NCI-H1105 treated with DMSO at 0.1 percent for 48 hours (cell line): ENCODE measurements around the gene CHTF8.

Source experiments
- DNase-seq: peaks from one replicate; lab custom pipeline; 2025; lab: John Stamatoyannopoulos, UW

CHTF8 gene

DNA sequence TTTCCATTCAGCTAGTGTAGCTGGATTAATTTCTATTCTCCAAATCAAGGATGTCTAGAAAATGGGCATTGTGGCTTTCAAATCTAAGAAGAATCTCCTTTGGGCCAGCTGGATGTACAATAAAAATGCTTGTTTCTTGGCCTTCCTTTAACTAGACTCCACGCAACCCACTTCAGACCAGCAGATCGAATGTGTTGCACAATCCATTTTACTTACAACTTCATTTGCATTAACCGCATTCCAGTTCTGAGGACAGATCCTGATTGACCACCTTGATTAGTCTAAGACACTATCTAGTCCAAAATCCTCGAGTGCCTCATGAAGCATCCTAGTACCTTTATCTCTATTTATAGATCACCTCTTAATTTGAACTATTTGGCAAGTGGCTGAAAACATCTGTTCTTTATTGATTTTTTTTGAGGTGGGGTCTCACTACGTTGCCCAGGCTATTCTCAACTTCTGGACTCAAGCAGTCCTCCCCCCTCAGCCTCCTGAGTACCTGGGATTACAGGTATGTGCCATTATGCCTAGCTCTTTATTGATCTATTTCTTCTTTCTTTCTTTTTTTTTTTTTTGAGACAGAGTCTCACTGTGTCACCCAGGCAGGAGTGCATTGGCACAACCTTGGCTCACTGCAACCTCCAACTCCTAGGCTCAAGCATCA is 47.2 kb downstream of the CHTF8 start:
- no peak for DNase-seq

DNA sequence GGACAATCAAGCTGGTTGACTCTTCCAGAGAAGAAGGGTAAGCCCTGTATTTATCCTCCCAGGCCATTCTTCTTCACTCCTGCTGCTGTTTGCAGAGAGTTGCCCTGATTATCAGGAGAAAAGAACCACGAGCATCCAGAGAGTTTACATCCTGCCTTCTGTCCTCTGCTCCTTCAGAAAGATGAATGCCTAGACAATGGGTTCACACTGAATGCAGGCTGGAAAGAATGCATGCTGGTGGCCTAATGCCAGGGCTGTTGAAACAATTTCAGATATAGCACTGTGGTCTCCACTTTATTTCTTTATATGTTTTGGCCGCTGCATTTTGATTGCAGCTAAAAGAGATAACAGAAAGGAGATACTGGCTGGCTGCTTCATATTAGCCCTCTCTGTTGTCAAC is 48.1 kb downstream of the CHTF8 start:
- no peak for DNase-seq

DNA sequence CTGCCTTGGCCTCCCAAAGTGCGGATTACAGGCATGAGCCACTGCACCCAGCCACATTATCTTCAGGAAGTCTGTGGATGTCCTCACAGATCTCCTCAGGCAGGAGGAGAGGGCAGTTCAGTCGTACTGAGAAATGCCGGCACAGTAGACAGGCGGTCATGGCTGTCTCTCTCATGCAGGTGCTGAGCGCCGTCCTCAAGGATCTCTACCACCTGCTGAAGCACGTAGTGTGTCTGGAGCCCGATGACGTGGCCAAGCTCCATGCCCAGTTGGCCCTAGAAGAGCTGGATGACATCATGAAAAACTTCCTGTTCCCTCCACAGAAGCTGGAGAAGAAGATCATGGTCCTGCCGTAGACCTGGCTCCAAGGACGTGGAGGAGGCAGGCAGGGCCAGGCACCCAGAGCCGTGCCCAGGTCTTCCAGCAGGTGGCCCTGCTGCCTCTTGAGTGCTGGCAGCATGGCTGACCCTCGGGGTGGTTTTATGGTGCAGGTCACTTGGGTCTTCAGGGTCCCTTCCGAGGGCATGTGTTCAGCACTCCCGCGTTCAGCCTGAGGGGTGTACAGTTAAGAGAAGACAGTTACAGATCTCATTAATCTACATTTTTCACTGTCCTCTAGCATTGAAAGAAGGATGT is 49.0 kb downstream of the CHTF8 start:
- no peak for DNase-seq

DNA sequence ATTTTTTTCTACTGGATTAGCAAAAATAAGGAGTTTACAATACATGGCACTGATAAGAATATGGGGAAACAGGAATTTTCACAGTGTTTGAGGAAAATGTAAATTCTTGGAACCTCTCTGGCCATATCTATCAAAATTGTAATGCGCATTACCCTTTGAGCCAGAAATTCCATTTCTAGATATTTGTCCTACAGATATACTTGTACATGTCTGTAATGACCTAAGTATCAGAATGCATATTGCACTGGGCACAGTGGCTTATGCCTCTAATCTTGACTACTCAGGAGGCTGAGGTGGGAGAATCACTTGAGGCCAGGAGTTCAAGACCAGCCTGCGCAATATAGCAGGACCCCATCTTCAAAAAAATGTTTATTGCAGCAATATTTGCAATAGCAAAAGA is 52.7 kb downstream of the CHTF8 start:
- DNase-seq, result no peak

DNA sequence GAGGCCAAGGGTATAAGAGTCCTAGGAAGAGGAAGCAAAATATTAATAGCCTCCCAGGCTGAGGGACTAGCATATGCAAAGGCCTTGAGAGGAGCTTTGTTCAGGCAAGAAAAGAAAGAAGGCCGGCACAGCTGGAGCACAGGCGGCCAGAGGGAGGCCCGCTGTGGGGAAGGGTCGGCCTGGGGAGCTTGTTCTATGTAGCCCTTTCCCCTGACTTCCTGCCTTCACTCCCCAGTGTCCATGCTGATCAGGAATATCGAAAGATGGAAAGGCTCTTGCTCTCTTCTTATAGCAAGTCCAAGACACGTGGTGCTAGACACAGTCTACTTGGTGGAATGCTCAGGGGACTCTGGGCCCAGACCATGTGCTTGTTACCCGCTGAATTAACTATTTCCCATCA is 54.3 kb downstream of the CHTF8 start:
- no peak for DNase-seq

DNA sequence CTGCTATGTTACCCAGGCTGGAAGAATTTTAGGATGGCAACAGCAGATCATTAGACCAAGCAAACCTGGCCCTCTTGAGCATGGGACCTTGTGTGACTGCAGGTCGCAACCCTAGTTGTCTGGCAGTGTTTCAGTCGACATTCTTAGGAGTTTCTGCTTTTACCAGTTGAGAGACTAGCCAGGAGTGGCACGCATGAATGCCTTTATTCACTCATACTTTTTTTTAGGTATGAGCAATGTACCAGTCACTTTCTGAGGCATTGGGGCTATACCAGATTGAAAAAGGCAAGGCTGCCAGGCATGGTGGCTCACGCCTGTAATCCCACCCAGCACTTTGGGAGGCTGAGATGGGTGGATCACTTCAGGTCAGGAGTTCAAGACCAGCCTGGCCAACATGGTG is 55.1 kb downstream of the CHTF8 start:
- no peak for DNase-seq

DNA sequence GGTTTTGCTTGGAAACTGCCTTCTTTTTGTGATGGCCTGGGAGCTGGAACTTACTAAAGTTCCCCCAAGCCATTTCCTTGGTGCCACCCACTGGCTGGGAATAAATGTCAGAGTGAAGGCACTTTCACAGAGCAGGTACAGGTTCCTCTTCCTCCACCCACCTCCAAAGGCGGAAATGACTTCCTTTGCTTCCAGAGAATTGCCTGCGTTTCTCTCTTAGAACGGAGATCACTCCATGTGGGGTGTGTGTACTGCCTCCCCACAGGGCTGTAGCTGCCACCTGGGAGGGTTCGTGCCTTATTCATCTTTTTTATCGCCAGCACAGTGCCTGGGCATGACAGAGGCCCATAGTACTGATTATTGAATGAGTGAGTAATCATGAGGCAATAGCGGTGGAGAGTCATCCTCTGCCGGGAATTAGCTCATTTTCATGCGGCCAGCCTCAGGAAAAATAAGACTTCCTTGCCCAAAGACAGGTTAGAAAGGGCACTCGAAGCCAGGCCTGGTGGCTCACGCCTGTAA is 59.1 kb downstream of the CHTF8 start:
- DNase-seq, result no peak

DNA sequence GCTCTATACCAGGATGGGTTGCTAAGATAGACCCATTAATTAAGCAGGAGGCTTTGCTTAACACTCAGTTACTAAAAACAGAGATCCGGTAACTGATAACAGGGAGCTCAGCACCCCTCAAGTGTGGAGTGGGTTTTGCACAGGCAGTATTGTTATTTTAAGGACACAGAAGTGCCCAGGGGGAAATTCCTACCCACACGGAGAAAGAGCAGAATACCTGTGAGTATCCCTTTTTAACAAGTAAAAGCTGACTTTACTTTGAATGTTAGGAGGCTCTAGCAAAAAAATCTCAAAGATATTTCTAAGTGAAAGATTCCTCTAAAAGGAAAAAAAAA is 59.8 kb downstream of the CHTF8 start:
- DNase-seq, result no peak

DNA sequence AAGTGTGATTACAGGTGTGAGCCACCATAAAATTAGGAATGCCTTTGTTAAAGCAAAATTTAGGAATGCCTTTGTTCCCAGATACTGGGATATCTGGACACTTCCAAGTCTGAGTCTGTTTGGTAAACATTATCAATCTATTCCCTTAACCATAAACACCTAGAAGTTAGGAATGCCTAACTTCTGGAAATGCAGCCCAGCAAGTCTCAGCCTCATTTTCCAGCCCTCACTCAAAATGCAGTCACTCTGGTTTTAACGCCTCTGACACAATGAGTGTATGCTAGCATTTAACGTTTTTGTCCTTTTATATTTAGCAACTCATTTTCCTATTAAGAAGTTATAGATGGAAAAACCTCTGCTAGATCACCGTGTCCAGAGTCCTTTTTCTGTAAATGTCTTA is 61.4 kb downstream of the CHTF8 start:
- no peak for DNase-seq

DNA sequence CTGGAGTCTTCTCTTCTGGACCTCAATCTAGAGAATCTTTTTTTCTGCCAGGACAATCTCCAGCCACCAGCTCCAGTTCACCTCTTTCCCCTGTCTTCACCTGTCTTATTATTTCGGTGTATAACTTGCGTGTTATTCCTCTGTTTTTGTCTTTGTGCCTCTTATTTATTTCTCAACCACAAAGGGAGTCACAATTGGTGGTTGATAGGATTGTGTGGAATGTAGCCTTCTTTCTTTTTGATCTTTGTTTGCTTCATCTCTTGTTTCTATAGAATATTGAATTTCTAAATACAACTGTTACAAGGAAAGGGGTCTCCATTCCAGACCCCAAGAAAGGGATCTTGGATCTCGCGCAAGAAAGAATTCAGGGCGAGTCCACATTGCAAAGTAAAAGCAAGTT is 62.9 kb downstream of the CHTF8 start:
- no peak for DNase-seq
